ENCODE results near the gene SDC1.

The SDC1 gene

GRCh38 chr2:20176760-20177159 is 48.2 kb downstream of the SDC1 start:
- TF ChIP-seq CTCF (conservative IDR thresholded peaks at IDR 0.05; ENCODE audit: low read depth, low read length): no peak
- H3K4me3 ChIP-seq (ENCODE audit: low read length): no peak overlapping the region
- no peak for DNase-seq (ENCODE audit: low read depth)

GRCh38 chr2:20175931-20176330 is 49.0 kb downstream of the SDC1 start:
- no peak for TF ChIP-seq CTCF (conservative IDR thresholded peaks at IDR 0.05; ENCODE audit: low read depth, low read length)
- DNase-seq (ENCODE audit: low read depth): no peak
- H3K4me3 ChIP-seq (ENCODE audit: low read length): no peak overlapping the region

GRCh38 chr2:20175267-20175666 is 49.7 kb downstream of the SDC1 start:
- DNase-seq (ENCODE audit: low read depth): no peak
- no peak overlapping the region for H3K4me3 ChIP-seq (ENCODE audit: low read length)
- TF ChIP-seq CTCF (conservative IDR thresholded peaks at IDR 0.05; ENCODE audit: low read depth, low read length): no peak

DNA sequence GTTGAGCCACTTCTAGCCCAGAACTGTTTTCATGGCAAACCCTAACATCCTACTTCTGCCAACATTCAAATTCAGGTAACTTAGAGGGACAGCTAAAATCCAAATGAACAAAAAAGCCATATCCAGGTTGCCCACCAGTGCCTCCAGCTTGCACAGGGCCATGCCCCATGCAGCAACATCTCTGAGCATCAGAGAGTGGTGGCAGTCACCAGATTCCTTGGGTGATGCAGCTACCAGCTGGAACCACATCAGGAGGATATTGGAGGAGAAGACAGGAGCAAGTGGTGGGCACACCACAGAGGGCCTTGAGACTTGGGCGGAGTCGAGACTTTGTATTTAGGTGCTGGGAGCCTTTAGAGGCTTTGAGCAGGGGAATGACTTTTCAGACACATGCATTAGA is 50.5 kb downstream of the SDC1 start:
- no peak for DNase-seq (ENCODE audit: low read depth)
- TF ChIP-seq CTCF (conservative IDR thresholded peaks at IDR 0.05; ENCODE audit: low read depth, low read length): no peak
- H3K4me3 ChIP-seq (ENCODE audit: low read length): no peak overlapping the region

GRCh38 chr2:20173496-20174402 is 51.2 kb downstream of the SDC1 start:
- H3K4me3 ChIP-seq (ENCODE audit: low read length): no peak overlapping the region
- TF ChIP-seq CTCF (conservative IDR thresholded peaks at IDR 0.05; ENCODE audit: low read depth, low read length): no peak
- DNase-seq (ENCODE audit: low read depth): no peak

GRCh38 chr2:20173064-20173463 is 51.9 kb downstream of the SDC1 start:
- DNase-seq (ENCODE audit: low read depth): no peak
- H3K4me3 ChIP-seq (ENCODE audit: low read length): no peak overlapping the region
- TF ChIP-seq CTCF (conservative IDR thresholded peaks at IDR 0.05; ENCODE audit: low read depth, low read length): no peak

All from retinal pigment epithelial cell (primary cell).